ENCODE data around the gene PCNA.

Gene PCNA

GRCh38 chr20:5143851-5144250, 24.1 kb upstream of the PCNA start:
- in situ Hi-C loops (cut with HindIII; ENCODE audit: low sequenced_read_pairs) = no loop called here

- in situ Hi-C loops (cut with HindIII; ENCODE audit: low sequenced_read_pairs) = no loop called here
Measured at GRCh38 chr20:5141615-5142014, 21.9 kb upstream of the PCNA start.

- in situ Hi-C loops (cut with HindIII; ENCODE audit: low sequenced_read_pairs) = no loop called here
Measured at GRCh38 chr20:5140195-5140594, 20.4 kb upstream of the PCNA start.

- in situ Hi-C loops (cut with HindIII; ENCODE audit: low sequenced_read_pairs) = no loop called here
Measured at GRCh38 chr20:5136096-5136495, 16.3 kb upstream of the PCNA start.

- in situ Hi-C loops (cut with HindIII; ENCODE audit: low sequenced_read_pairs) = no loop called here
Measured at GRCh38 chr20:5135363-5136012, 15.7 kb upstream of the PCNA start.

- in situ Hi-C loops (cut with HindIII; ENCODE audit: low sequenced_read_pairs) = no loop called here
Measured at GRCh38 chr20:5133998-5134397, 14.2 kb upstream of the PCNA start.

- in situ Hi-C loops (cut with HindIII; ENCODE audit: low sequenced_read_pairs) = no loop called here
Measured at GRCh38 chr20:5131502-5131901, 11.7 kb upstream of the PCNA start.

GRCh38 chr20:5128886-5129285, 9.1 kb upstream of the PCNA start:
- in situ Hi-C loops (cut with HindIII; ENCODE audit: low sequenced_read_pairs) = no loop called here

GRCh38 chr20:5127859-5128424, 8.2 kb upstream of the PCNA start:
- in situ Hi-C loops (cut with HindIII; ENCODE audit: low sequenced_read_pairs) = no loop called here

- in situ Hi-C loops (cut with HindIII; ENCODE audit: low sequenced_read_pairs) = no loop called here
Measured at GRCh38 chr20:5127204-5127858, 7.6 kb upstream of the PCNA start.

- in situ Hi-C loops (cut with HindIII; ENCODE audit: low sequenced_read_pairs) = no loop called here
Measured at GRCh38 chr20:5126512-5127203, 6.9 kb upstream of the PCNA start, which contains the start of gene CDS2. Gene CDS2 (plus strand): TSS chr20:5127008. CDS start chr20:5127093, 85 bp downstream.

- in situ Hi-C loops (cut with HindIII; ENCODE audit: low sequenced_read_pairs) = no loop called here
Measured at GRCh38 chr20:5122873-5123260, 3.1 kb upstream of the PCNA start.

- in situ Hi-C loops (cut with HindIII; ENCODE audit: low sequenced_read_pairs) = no loop called here
Measured at GRCh38 chr20:5120185-5120476, 373 bp upstream of the PCNA start.

- in situ Hi-C loops (cut with HindIII; ENCODE audit: low sequenced_read_pairs) = no loop called here
Measured at GRCh38 chr20:5119143-5119434, 669 bp downstream of the PCNA start.

GRCh38 chr20:5118220-5119142, 1.3 kb downstream of the PCNA start:
- in situ Hi-C loops (cut with HindIII; ENCODE audit: low sequenced_read_pairs) = no loop called here

GRCh38 chr20:5116875-5117274, 2.9 kb downstream of the PCNA start:
- in situ Hi-C loops (cut with HindIII; ENCODE audit: low sequenced_read_pairs) = no loop called here

GRCh38 chr20:5114403-5114802, 5.4 kb downstream of the PCNA start:
- in situ Hi-C loops (cut with HindIII; ENCODE audit: low sequenced_read_pairs) = no loop called here

GRCh38 chr20:5113615-5113986, 6.2 kb downstream of the PCNA start:
- in situ Hi-C loops (cut with HindIII; ENCODE audit: low sequenced_read_pairs) = no loop called here

GRCh38 chr20:5109276-5109675, 10.5 kb downstream of the PCNA start:
- in situ Hi-C loops (cut with HindIII; ENCODE audit: low sequenced_read_pairs) = no loop called here

- in situ Hi-C loops (cut with HindIII; ENCODE audit: low sequenced_read_pairs) = no loop called here
Measured at GRCh38 chr20:5104479-5104878, 15.3 kb downstream of the PCNA start.

GRCh38 chr20:5100684-5101347, 18.9 kb downstream of the PCNA start:
- in situ Hi-C loops (cut with HindIII; ENCODE audit: low sequenced_read_pairs) = no loop called here
